K562 (cell line): ENCODE measurements around the gene CENPX. TPM values are rescaled to one million over a fixed set of nuclear protein-coding genes. Genes with fewer than 3 reads are reported as not detected.

Experiments
- ARID2 ChIP-seq: fragments of 450-650 bp; IDR thresholded peaks from 2 replicates; pipeline ENCODE4 v1.6.1; 2017; ENCODE audit warnings: antibody characterized with exemption, mild to moderate bottlenecking
- CBFA2T3 ChIP-seq: fragments of 450-650 bp; IDR thresholded peaks from 2 replicates; pipeline ENCODE4 v1.6.1; 2017
- CBX5 ChIP-seq: IDR thresholded peaks from 2 replicates; pipeline ENCODE4 v1.6.1; 2014; ENCODE audit warnings: low read depth, borderline replicate concordance
- CBX8 ChIP-seq: fragments of 200-600 bp; sonication (generic); IDR thresholded peaks from 2 replicates; pipeline ENCODE4 v1.6.1; 2012; ENCODE audit warnings: borderline replicate concordance, mixed run types, low read depth, mild to moderate bottlenecking, moderate library complexity, mixed read lengths, low read length, control low read depth, inconsistent platforms; ENCODE audit not compliant: poor library complexity, severe bottlenecking; ENCODE audit errors: extremely low read depth
- CSDE1 ChIP-seq, 2 experiments: fragments of 450-650 bp; IDR thresholded peaks; 2 replicates each; pipeline ENCODE4 v1.6.1; 2016; ENCODE audit warnings: mild to moderate bottlenecking in 1 of 2
- ETV5 ChIP-seq: sonication (generic); formaldehyde crosslinking; IDR thresholded peaks from 2 replicates; pipeline ENCODE4 v1.4.0; 2020; ENCODE audit warnings: low read depth, mild to moderate bottlenecking, missing genetic modification reagents
- FOXM1 ChIP-seq, 2 experiments: fragments of 450-650 bp in 1 of 2; sonication (generic) in 1 of 2; formaldehyde crosslinking in 1 of 2; IDR thresholded peaks; 2 replicates each; pipeline versions ENCODE4 v1.6.1 to v1.9.0; 2017 to 2022; ENCODE audit warnings: low read depth in 2 of 2, mild to moderate bottlenecking in 2 of 2, missing genetic modification reagents in 1 of 2, moderate library complexity in 1 of 2
- GTF2F1 ChIP-seq: IDR thresholded peaks from 2 replicates; pipeline ENCODE4 v1.6.1; 2011; ENCODE audit warnings: low read depth, low read length, improper control_type of control experiment
- HNRNPH1 ChIP-seq: fragments of 200-400 bp; formaldehyde crosslinking; optimal IDR thresholded peaks from 2 replicates; pipeline ENCODE3; 2017; ENCODE audit warnings: low read depth, mild to moderate bottlenecking, low read length, moderate library complexity
- LEF1 ChIP-seq: fragments of 450-650 bp; IDR thresholded peaks from 2 replicates; pipeline ENCODE4 v1.6.1; 2016; ENCODE audit warnings: mild to moderate bottlenecking
- MEIS2 ChIP-seq: fragments of 450-650 bp; IDR thresholded peaks from 2 replicates; pipeline ENCODE4 v1.6.1; 2014; ENCODE audit warnings: mild to moderate bottlenecking; ENCODE audit not compliant: partially characterized antibody
- MTA1 ChIP-seq: fragments of 450-650 bp; IDR thresholded peaks from 2 replicates; pipeline ENCODE4 v1.6.1; 2017; ENCODE audit warnings: borderline replicate concordance
- MYC ChIP-seq, 2 experiments: fragments of 250-450 bp in 1 of 2; sonication (Bioruptor Pico) in 1 of 2; IDR thresholded peaks; 2 replicates each; pipeline versions ENCODE4 v1.5.1 to v1.6.1; 2012 to 2021; ENCODE audit warnings: low read depth in 2 of 2, borderline replicate concordance in 1 of 2, improper control_type of control experiment in 1 of 2, low read length in 1 of 2, mild to moderate bottlenecking in 1 of 2, moderate library complexity in 1 of 2
- PTBP1 ChIP-seq: fragments of 200-400 bp; formaldehyde crosslinking; IDR thresholded peaks from 2 replicates; pipeline ENCODE4 v1.6.1; 2017; ENCODE audit warnings: low read depth, low read length
- PTRF ChIP-seq: fragments of 450-650 bp; IDR thresholded peaks from 2 replicates; pipeline ENCODE4 v1.6.1; 2016; ENCODE audit warnings: mild to moderate bottlenecking, missing genetic modification characterization, missing compliant biosample characterization
- RB1 ChIP-seq: fragments of 450-650 bp; IDR thresholded peaks from 2 replicates; pipeline ENCODE4 v1.6.1; 2017; ENCODE audit warnings: low read depth, mild to moderate bottlenecking
- RBFOX2 ChIP-seq: fragments of 200-400 bp; formaldehyde crosslinking; IDR thresholded peaks from 2 replicates; pipeline ENCODE4 v1.6.1; 2017; ENCODE audit warnings: low read depth, mild to moderate bottlenecking, low read length, moderate library complexity
- SAFB2 ChIP-seq: fragments of 200-400 bp; formaldehyde crosslinking; IDR thresholded peaks from 2 replicates; pipeline ENCODE4 v1.6.1; 2018; ENCODE audit warnings: borderline replicate concordance, low read length, low read depth, moderate library complexity; ENCODE audit not compliant: severe bottlenecking
- SIN3A ChIP-seq, 2 experiments: fragments of 150-350 bp in 1 of 2; IDR thresholded peaks; 2 replicates each; pipeline ENCODE4 v1.6.1; 2011 to 2016; ENCODE audit warnings: borderline replicate concordance in 2 of 2, low read depth in 2 of 2, low read length in 2 of 2, mild to moderate bottlenecking in 2 of 2, moderate library complexity in 2 of 2; ENCODE audit not compliant: control insufficient read depth in 1 of 2
- SRSF3 ChIP-seq: fragments of 200-400 bp; formaldehyde crosslinking; IDR thresholded peaks from 2 replicates; pipeline ENCODE4 v1.6.1; 2016; ENCODE audit warnings: mild to moderate bottlenecking, low read length, moderate library complexity; ENCODE audit not compliant: insufficient read depth
- TSC22D4 ChIP-seq: fragments of 450-650 bp; IDR thresholded peaks from 2 replicates; pipeline ENCODE4 v1.6.1; 2016; ENCODE audit warnings: missing genetic modification characterization, missing biosample characterization, control low read depth
- ZBTB7A ChIP-seq: IDR thresholded peaks from 2 replicates; pipeline ENCODE4 v1.6.1; 2011; ENCODE audit warnings: low read depth, mild to moderate bottlenecking, low read length, moderate library complexity, borderline replicate concordance; ENCODE audit not compliant: control insufficient read depth
- ZC3H4 ChIP-seq: sonication (generic); formaldehyde crosslinking; IDR thresholded peaks from 2 replicates; pipeline ENCODE4 v1.9.0; 2021; ENCODE audit warnings: missing genetic modification reagents, borderline replicate concordance
- ZNF263 ChIP-seq: sonication (generic); formaldehyde crosslinking; IDR thresholded peaks from 2 replicates; pipeline ENCODE4 v1.8.0; 2022; ENCODE audit warnings: mild to moderate bottlenecking, missing genetic modification reagents, borderline replicate concordance
- ZNF785 ChIP-seq: fragments of 250-450 bp; sonication (Bioruptor Pico); IDR thresholded peaks from 2 replicates; pipeline ENCODE4 v1.4.0; 2020; ENCODE audit warnings: mild to moderate bottlenecking
- polyA plus RNA-seq, 8 experiments: library from polyadenylated mRNA; depleted of rRNA in 4 of 8; stranded (reverse) in 5 of 8; unstranded in 3 of 8; fragments of >200 nt; fragmentation: Nextera tagmentation in 2 of 8; fragmentation: Illumina TruSeq in 1 of 8; extraction: Ambion mirVana in 2 of 8; extraction: Trizol in 1 of 8; gene quantifications; 2 replicates each; pipeline versions ENCODE4 v1.2.1 to v1.2.3, GENCODE V29; 2011 to 2014; ENCODE audit warnings: inconsistent platforms in 1 of 8, missing spikeins in 1 of 8
- total RNA-seq, 7 experiments: library from RNA; depleted of rRNA in 6 of 7; stranded (reverse); fragments of >200 nt in 6 of 7; fragmentation: Illumina TruSeq in 2 of 7; extraction: Trizol in 2 of 7; gene quantifications; 2 replicates each; pipeline versions ENCODE4 v1.2.1 to v1.2.3, GENCODE V29; 2011 to 2021; ENCODE audit warnings: low replicate concordance in 1 of 7
- TF ChIP-seq, protein P1 (sequence below): fragments of 450-650 bp; IDR thresholded peaks from 2 replicates; pipeline ENCODE4 v1.6.1; 2016
- TF ChIP-seq, protein P2 (sequence below): sonication (generic); formaldehyde crosslinking; IDR thresholded peaks from 2 replicates; pipeline ENCODE4 v1.8.1; 2023; ENCODE audit warnings: mild to moderate bottlenecking, missing genetic modification reagents, moderate library complexity
- TF ChIP-seq, protein P3 (sequence below): sonication (generic); formaldehyde crosslinking; IDR thresholded peaks from 2 replicates; pipeline ENCODE4 v1.9.0; 2022; ENCODE audit warnings: mild to moderate bottlenecking, missing genetic modification reagents

Gene CENPX
- total and polyA plus RNA-seq, 9 of the 15 experiments (the other 6 are each of a cell fraction or from before 2014, with no cell fraction given): 32.7 to 352 (median 127) TPM

DNA sequence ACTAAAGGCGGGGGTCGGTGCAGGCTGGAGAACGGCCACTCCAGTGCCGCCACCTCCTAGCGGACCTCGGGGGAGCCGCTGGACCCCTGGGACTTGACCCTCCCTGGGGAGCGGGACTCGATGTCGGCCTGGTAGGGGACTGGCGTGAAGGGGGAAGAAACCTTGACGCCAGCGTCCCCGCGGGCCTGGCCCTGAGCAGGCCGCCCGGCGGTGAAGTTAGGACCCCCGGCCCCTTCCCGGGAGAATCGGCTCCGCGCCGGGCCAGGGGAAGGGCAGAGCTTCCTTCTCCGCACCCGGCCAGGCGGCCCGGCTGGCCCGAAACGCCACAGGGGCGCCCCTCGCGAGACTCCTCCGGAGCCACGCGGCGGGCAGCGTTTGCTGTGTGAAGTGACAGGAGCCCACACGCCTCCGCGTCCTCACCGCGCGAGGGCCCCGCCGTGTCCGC is 42.5 kb upstream of the CENPX start (continued):
- TF ChIP-seq ZBTB7A: no peak
- TF ChIP-seq CBX5: no peak
- TF ChIP-seq, protein P1, sequence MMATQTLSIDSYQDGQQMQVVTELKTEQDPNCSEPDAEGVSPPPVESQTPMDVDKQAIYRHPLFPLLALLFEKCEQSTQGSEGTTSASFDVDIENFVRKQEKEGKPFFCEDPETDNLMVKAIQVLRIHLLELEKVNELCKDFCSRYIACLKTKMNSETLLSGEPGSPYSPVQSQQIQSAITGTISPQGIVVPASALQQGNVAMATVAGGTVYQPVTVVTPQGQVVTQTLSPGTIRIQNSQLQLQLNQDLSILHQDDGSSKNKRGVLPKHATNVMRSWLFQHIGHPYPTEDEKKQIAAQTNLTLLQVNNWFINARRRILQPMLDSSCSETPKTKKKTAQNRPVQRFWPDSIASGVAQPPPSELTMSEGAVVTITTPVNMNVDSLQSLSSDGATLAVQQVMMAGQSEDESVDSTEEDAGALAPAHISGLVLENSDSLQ: no peak
- TF ChIP-seq, protein P2, sequence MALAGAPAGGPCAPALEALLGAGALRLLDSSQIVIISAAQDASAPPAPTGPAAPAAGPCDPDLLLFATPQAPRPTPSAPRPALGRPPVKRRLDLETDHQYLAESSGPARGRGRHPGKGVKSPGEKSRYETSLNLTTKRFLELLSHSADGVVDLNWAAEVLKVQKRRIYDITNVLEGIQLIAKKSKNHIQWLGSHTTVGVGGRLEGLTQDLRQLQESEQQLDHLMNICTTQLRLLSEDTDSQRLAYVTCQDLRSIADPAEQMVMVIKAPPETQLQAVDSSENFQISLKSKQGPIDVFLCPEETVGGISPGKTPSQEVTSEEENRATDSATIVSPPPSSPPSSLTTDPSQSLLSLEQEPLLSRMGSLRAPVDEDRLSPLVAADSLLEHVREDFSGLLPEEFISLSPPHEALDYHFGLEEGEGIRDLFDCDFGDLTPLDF (CRISPR knock-in tag): 0 out of 2 replicates have a peak, but pooled peaks have one; percentile 10
- TF ChIP-seq MEIS2: no peak
- no peak for TF ChIP-seq MTA1
- no peak for TF ChIP-seq HNRNPH1
- 0 out of 2 replicates have a peak, but pooled peaks have one; percentile 23 for TF ChIP-seq ZC3H4 (CRISPR knock-in tag)
- TF ChIP-seq TSC22D4: no peak
- TF ChIP-seq CBFA2T3: no peak
- no peak for TF ChIP-seq PTBP1
- no peak for TF ChIP-seq GTF2F1
- TF ChIP-seq CSDE1 (IDR thresholded peaks at IDR 0.05): no peak
- peak; percentile 82 for TF ChIP-seq MYC (IDR thresholded peaks at IDR 0.05; ENCODE audit: low read depth, low read length)
- no peak for TF ChIP-seq MYC (CRISPR knock-in tag; IDR thresholded peaks at IDR 0.05; ENCODE audit: borderline replicate concordance, low read depth)
- peak in 1 of 2 experiments; percentile 57; a peak in 2 of 4 replicates for TF ChIP-seq SIN3A (IDR thresholded peaks at IDR 0.05; ENCODE audit: borderline replicate concordance in 2 of 2, control insufficient read depth in 1 of 2, low read depth in 2 of 2, low read length in 2 of 2)
- TF ChIP-seq LEF1: no peak
- no peak for TF ChIP-seq PTRF (tag)
- TF ChIP-seq ARID2: no peak
- TF ChIP-seq RBFOX2: peak; percentile 44
- TF ChIP-seq FOXM1 (IDR thresholded peaks at IDR 0.05; ENCODE audit: low read depth): no peak
- no peak for TF ChIP-seq FOXM1 (CRISPR knock-in tag; IDR thresholded peaks at IDR 0.05; ENCODE audit: low read depth)
- no peak for TF ChIP-seq CBX8
- no peak for TF ChIP-seq SRSF3
- no peak; the same call in 1 of the 2 replicates for TF ChIP-seq ZNF263 (CRISPR knock-in tag)
- TF ChIP-seq ETV5 (CRISPR knock-in tag): no peak
- TF ChIP-seq, protein P3, sequence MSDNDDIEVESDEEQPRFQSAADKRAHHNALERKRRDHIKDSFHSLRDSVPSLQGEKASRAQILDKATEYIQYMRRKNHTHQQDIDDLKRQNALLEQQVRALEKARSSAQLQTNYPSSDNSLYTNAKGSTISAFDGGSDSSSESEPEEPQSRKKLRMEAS (CRISPR knock-in tag): peak; percentile 19; the same call in 1 of the 2 replicates
- TF ChIP-seq ZNF785 (CRISPR knock-in tag): no peak
- no peak for TF ChIP-seq RB1
- no peak for TF ChIP-seq SAFB2
